CD4-positive, alpha-beta T cell treated with Interleukin-21 for 1 hour (primary cell): Measurements from ENCODE around the gene APCDD1L.
"Not testable (repeated sequence)": the region's sequence is repeated elsewhere in the genome, so short reads cannot be mapped to it uniquely, and the experiment has no call there.

Experiments
- DNase-seq: peaks from one replicate; pipeline ENCODE4 v3.0.0-alpha.2; 2020

The APCDD1L gene

DNA sequence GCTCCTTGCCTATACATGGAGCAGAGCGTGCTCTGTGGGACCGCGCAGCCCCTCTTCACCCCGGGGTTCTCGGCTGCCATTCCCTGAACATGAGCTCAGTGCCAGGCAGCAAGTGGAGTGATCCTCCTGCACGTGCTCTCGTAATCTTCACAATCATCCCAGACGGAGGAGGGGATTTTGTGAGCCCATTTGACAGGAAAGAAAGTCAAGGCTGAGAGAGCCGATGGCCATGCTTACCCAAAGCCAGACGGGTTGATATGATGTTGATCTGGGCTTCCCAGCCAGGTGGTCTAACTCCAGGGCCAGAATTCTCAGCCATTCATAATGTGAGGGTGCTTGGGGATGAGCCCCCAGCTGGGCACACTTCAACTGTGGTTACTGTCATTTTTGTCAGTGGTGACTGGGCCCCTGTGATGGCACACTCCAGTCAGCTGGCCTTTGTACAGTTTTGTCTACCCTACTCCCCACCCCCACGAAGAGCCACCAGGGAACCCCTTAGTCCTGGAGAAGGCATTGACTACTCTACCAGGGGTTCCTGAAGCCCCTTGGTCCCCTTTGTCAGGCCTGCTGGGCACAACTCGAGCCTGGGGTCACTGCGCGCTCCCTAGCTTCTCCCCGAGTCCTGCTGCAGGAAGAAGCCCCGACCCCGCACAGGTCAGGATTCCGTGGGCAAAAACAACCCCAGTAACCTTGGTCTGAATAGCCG is 1.5 kb downstream of the APCDD1L start:
- DNase-seq: no peak

DNA sequence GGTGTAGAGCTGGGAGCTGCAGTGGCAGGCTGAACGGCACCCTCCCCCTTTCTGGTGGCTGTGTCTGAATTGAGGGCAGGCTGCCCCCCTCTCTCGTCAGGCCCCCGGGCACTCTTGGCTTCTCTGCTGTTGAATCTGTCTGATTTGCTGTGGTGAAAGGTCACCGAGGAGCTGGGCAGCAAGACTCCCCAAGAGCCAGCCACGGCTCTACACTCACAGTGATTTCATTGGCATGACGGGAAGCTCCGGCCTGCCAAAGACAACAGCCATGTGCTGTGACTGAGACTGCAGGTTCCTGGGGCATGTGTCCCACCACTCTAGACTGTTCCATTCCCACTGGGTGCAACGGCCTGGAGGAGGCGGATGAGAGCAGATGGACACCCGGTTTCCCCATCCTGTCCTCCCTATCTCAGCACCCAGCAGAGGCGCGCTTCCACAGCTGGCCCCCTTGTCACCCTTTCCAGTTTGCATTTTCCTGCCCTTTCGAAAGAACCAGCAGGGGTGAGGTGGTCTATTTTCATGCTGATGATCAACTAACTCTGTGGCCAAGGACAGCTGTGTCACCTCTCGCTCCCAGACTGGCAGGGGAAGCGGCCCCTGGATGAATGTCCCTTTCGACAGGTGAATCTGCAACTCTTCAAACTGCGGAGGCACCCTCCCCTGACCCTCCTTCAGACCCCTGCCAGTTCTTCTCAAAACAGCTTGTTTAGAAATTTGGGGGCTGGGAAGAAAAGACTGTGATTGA is 2.2 kb downstream of the APCDD1L start:
- no peak for DNase-seq

DNA sequence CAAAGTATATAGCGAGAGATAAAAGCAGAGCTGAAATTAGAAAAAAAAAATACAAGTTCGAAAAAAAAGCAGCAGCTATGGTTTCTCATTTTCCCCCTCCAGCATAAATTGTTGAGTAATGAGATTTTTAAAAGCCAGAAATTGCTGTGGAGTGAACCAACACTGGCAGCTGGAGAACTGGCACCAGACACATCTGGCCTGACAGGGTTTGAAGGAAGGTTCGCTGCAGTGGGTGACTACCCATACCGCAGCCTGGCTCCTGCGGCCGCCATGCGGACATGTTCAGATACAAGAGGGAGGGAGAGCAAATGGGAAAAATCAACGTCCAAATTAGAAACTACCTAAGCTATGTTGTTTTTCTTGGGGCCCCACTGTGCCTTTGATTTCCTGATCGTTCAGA is 3.3 kb downstream of the APCDD1L start:
- no peak for DNase-seq

DNA sequence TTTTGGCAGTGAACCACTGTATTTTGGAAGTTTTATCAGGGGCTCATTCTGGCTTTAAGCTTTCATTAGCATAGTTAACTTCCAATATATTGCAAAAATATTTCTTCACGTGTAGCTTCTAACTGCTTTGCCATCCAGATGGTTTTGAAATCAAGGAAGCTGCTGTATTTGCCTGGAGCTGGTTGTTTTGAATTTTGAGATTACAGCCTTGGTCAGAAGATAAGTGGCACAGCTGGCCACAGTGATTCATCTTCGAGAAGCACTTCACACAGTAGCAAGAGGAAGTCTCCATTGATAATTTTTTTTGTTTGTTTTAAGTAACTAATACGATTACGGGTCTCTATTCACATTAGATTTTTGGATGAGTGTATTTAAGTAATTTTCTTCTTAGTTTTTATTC is 3.8 kb downstream of the APCDD1L start:
- DNase-seq: no peak

DNA sequence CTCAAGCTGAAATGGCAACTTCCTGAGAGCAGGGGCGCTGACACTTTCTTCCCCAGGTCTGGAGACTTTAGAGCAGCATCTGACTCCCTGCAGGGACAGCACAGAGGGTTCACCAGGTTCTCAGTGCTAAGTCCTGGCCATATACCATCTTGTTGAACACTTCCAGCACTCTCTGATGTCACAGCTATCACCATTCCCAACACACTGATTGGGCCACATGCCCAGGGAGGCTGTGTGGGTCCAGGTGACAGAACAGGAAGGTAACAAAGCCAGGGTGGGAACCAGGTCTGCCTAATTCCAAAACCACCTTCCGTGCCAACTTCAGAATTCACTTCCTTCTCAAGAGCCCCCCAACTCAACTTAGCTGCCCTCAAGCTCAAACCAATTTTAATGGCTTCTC is 4.3 kb downstream of the APCDD1L start:
- DNase-seq: no peak

DNA sequence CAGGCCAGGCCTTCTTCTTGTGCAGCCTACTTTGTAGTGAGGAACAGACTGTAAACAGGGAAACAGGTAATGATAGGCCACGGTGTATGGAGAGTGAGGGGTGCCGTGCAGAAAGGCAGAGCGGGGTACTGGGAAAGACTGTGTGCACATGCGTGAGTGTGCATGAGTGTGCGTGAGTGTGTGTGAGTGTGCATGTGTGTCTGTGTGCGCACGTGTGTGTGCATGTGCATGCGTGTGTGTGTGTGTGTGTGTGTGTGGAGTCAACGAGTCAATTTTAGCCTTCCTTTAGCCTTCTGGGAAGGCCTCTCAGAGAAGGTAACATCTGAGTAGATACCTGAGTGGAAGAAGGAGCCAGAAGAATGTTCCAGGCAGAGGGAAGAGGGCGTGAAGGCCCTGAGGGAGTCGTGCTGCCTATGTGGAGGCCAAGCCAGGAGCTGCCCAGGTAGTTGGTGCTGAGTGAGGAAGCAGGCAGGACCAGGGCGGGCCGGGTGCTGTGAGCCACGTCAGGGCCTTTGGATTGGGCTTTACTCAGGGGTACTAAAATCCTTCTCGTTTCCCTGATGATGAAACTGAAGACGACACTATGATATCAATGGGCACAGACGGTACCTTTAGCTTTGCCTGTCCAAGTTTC is 6.3 kb downstream of the APCDD1L start:
- no peak for DNase-seq

GRCh38 chr20:58506999-58507398 is 8.2 kb downstream of the APCDD1L start:
- not testable (repeated sequence) for DNase-seq

DNA sequence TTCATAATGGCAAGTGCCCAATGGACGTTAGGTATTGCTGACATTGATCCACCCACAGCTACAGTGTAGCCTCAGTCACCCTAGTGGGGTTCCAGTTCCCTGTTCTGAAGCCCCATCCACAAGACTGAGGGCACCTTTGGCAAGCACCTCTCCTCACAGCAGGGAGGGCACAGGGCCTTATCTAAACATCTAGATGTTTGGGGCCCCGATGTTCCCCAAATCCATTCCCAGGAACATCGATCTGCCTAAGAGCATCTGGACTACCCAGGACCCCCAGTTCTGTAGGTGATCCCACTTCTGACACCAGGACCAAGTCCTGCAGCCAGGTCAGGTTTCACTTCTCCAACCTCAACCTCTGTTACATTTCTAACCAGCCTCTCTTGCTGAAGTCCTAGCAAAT is 10.6 kb downstream of the APCDD1L start:
- DNase-seq: no peak

GRCh38 chr20:58503668-58504067 is 11.5 kb downstream of the APCDD1L start:
- no peak for DNase-seq

- DNase-seq: no peak
Measured at GRCh38 chr20:58500256-58500655, 14.9 kb downstream of the APCDD1L start.

DNA sequence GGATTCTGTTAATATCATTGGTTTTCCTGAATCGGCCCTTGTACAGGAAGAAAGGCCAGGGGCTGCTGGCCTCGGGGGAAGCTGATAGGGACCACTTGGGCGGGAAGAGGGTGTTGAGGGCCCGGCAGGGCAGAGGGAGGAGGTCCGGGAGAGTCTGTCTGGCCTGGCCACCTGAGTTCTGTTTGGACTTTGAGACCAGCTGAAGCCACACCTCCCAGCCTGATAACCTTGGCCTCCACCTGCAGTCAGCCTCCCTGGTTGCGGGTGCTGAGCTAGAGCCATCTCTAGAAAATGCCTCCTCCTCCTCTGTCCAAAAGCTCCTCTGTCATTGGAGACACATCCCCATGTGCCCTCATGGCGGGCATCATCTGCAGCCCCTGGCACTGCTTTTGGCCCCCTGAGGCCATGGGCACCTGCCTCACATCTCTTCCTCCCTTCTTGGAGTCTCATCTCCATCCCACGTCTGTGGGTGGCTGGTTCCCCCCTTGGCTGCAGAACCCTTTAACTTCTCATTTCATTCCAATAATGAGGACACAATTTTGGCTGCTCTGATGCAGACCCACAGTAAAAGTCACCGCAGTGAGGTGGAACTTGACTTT is 16.6 kb downstream of the APCDD1L start:
- no peak for DNase-seq

GRCh38 chr20:58497724-58498469 is 17.3 kb downstream of the APCDD1L start:
- no peak for DNase-seq

- no peak for DNase-seq
Measured at GRCh38 chr20:58497076-58497641, 18.0 kb downstream of the APCDD1L start.

DNA sequence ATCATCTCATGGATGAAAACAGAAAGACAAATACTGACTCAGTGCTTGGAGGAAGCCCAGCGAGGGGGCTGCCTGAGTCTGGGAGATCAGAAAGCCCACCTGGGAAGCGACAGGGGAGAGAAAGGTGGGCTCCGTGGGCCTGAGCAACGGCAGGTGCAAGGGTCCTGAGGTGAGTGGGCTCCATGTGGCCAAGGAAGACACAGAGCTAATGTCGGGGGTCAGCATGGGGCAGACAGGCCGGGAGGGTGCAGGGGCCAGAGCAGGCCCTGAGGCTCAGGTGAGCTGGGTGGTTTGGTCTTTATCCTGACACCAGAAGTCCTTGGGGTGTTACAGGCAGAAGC is 18.8 kb downstream of the APCDD1L start:
- no peak for DNase-seq

- no peak for DNase-seq
Measured at GRCh38 chr20:58495623-58496428, 19.4 kb downstream of the APCDD1L start.

GRCh38 chr20:58494923-58495622 is 20.1 kb downstream of the APCDD1L start:
- no peak for DNase-seq

DNA sequence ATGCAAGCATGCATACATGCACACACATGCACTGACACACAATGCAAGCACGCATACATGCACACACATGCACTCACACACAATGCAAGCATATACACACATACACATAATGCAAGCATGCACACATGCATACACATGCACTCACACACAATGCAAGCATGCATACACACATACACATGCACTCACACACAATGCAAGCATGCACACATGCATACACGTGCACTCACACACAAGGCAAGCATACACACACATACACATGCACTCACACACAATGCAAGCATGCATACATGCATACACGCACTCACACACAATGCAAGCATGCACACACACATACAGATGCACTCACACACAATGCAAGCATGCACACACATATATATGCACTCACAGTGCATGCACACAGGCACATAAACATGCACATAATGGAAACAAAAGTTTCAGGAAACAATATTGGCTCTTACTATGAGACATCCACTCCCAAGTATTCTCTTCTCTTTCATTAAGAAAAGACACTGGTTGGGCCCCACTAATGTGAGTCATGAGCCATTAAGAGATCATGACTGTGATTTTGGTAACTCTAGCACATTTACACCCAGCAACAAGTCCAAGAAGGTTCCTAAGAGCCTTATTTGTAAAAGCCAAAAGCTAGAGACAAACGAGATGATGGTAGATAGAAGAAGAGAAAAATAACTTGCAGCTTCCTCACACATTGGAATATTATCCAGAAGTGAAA is 22.2 kb downstream of the APCDD1L start:
- DNase-seq: no peak

GRCh38 chr20:58492074-58492718 is 23.0 kb downstream of the APCDD1L start:
- DNase-seq: no peak

DNA sequence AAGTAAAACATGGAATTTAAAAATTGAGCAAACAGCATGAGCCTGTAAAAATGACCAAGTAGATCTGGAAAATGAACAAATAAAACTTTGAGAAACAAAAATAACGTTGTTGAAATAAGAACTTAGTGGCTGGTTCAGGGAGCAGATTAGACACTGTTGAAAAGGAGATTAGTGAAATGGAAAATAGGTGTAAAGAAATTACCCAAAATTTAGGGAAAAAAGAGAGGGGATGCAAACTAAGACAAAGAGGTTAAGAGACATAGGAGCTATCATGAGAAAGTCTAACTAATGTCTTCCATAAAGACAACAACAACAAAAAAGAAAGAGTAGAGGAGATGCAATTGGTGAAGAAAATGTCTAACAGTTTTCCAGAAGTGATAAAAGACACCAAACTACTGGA is 29.0 kb downstream of the APCDD1L start:
- DNase-seq: no peak

DNA sequence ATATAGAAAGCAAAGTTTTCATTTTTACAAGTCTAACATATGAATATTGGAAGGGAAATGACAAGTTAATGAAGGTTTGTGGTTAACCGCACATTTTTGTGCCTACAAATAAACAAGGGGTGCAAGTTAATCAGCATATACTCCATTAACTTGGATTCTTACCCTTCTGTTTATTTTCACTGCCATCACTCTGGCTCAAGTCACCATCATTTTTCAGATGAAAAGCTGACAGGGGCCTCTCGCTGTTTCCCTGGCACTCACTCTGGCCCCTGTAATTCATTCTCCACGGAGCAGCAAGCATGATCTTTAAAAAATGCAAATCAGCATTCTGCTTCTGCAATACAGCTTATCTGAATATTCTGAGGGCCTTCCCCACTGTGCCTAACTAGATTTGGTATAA is 29.8 kb downstream of the APCDD1L start:
- no peak for DNase-seq
